ENCODE results near the gene PRR11.
A peak's percentile ranks its signal among the peaks of the same experiment; 100 is the strongest.

The PRR11 gene

GRCh38 chr17:59155439-59156177, at the start of gene PRR11:
PRR11 (plus strand) TSS chr17:59155746; CDS start chr17:59169753, 14,007 bp downstream.
- peak within 1 kb of the TSS; percentile 85 to 87 for H3K4me3 ChIP-seq (replicated peaks in 1 of 2; ENCODE audit: low read depth in 2 of 2, low read length in 2 of 2)
- no peak for TF ChIP-seq CTCF (IDR thresholded peaks at IDR 0.05; ENCODE audit: low read depth, low read length)
- DNase-seq (ENCODE audit: low read depth in 2 of 2) = peak; percentile 100

- no peak for TF ChIP-seq CTCF (IDR thresholded peaks at IDR 0.05; ENCODE audit: low read depth, low read length)
- peak overlapping the region; percentile 91 to 97 for H3K4me3 ChIP-seq (replicated peaks in 1 of 2; ENCODE audit: low read depth in 2 of 2, low read length in 2 of 2)
- peak; percentile 47 to 56 for DNase-seq (ENCODE audit: low read depth in 2 of 2)
These were observed 49.6 kb upstream of the PRR11 start for GRCh38 chr17:59105852-59106462.

DNA sequence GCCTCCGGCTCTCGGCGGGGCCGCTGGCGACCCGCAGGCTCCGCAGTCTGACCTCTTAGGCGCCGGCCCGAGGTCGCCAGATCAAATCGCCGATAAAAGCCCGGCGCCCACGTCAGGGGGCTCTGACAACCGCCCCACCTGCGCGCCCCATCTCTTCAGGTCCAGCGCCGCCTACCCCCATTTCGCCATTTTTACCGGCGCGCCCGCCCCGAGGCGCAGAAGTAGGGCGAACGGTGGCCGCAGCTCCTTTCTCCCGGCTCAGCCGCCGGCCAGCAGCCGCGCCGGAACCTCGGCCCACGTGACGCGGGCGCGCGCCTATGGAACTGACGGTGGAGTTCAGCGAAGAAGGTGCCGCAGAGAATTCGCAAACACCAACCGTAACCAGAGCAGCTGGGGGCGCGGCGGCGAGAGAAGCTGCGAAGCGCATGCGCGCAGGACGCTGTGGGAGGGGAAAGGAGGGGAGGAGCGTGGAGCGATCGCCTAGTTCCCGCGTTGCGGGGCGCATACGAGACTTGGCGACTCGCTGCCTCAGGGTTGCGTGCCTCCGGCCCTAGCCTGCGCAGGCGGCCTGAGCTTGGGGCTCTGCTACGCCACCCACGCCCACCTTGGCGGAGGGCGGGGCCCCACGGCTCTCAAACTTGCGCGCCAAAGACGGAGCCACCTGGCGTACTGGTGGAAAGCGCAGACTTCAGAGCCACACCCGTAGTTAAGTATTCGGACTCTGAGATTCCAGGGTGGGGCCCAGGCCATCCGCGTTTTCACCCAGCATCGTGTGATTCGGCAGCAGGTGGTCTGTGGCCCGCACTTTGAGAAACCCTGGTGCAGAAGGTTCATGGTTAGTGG, 48.9 kb upstream of the PRR11 start, which contains the start of gene TRIM37:
TRIM37 (minus strand) TSS at position 418 of the 843 bp plus-strand sequence. CDS start 419 bp downstream, outside the sequence.
- DNase-seq (ENCODE audit: low read depth in 2 of 2) = peak; percentile 99
- H3K4me3 ChIP-seq (replicated peaks in 1 of 2; ENCODE audit: low read depth in 2 of 2, low read length in 2 of 2) = peak within 1 kb of the TSS; percentile 91 to 97
- TF ChIP-seq CTCF (IDR thresholded peaks at IDR 0.05; ENCODE audit: low read depth, low read length) = no peak

- no peak for TF ChIP-seq CTCF (IDR thresholded peaks at IDR 0.05; ENCODE audit: low read depth, low read length)
- DNase-seq (ENCODE audit: low read depth in 2 of 2) = no peak
- H3K4me3 ChIP-seq (replicated peaks in 1 of 2; ENCODE audit: low read depth in 2 of 2, low read length in 2 of 2) = peak overlapping the region; percentile 91 to 97
These were observed 48.3 kb upstream of the PRR11 start for GRCh38 chr17:59107306-59107670.

DNA sequence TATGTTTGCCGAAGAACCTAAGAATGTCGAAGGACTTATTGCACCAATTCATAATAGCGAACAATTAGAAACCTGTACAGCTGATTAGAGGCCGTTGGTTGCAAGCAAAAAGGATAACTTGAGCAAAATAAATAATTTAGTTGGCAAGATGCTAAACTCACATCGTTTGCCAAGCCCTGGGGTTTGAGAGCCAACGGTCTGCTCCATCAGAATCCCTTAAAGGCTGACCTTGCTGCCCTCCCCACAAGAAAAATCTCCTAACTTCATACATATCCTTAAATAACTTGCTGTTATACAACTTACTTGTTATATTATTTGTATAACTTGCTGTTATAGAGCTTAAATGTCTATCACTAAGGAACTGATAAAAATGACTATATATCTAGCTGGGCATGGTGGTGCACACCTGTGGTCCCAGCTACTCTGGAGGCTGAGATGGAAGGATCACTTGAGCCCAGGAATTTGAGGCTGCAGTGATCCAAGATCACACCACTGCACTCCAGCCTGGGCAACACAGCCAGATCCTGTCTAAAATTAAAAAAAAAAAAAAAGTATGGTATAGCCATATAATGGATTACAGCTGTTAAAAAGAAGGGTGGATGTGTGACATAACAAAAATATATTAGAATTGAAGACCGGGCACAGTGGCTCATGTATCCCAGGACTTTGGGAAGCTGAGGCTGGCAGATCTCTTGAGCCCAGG, 47.0 kb upstream of the PRR11 start:
- DNase-seq (ENCODE audit: low read depth in 2 of 2) = no peak
- TF ChIP-seq CTCF (IDR thresholded peaks at IDR 0.05; ENCODE audit: low read depth, low read length) = no peak
- H3K4me3 ChIP-seq (replicated peaks in 1 of 2; ENCODE audit: low read depth in 2 of 2, low read length in 2 of 2) = no peak overlapping the region

- DNase-seq (ENCODE audit: low read depth in 2 of 2) = no peak
- no peak for TF ChIP-seq CTCF (IDR thresholded peaks at IDR 0.05; ENCODE audit: low read depth, low read length)
- H3K4me3 ChIP-seq (replicated peaks in 1 of 2; ENCODE audit: low read depth in 2 of 2, low read length in 2 of 2) = no peak overlapping the region
These were observed 44.6 kb upstream of the PRR11 start for GRCh38 chr17:59110973-59111372.
